Measurements from ENCODE around the gene STYK1.
"Not testable (repeated sequence)": the region's sequence is repeated elsewhere in the genome, so short reads cannot be mapped to it uniquely, and the experiment has no call there.

STYK1 gene

GRCh38 chr12:10667581-10667980 lies 6.3 kb downstream of the STYK1 start:
- DNase-seq (ENCODE audit: low read depth in 1 of 2, low spot score in 1 of 2), result no peak
- in situ Hi-C loops (cut with HindIII; ENCODE audit: low pct_unique_long_range_greater_than_20kb, low sequenced_read_pairs), result no loop called here
- no peak for TF ChIP-seq JUND (IDR thresholded peaks at IDR 0.05; ENCODE audit: low read depth)

GRCh38 chr12:10664499-10664898 lies 9.4 kb downstream of the STYK1 start:
- no peak for DNase-seq (ENCODE audit: low read depth in 1 of 2, low spot score in 1 of 2)
- TF ChIP-seq JUND (IDR thresholded peaks at IDR 0.05; ENCODE audit: low read depth), result no peak
- in situ Hi-C loops (cut with HindIII; ENCODE audit: low pct_unique_long_range_greater_than_20kb, low sequenced_read_pairs), result no loop called here

GRCh38 chr12:10663869-10664268 lies 10.0 kb downstream of the STYK1 start:
- in situ Hi-C loops (cut with HindIII; ENCODE audit: low pct_unique_long_range_greater_than_20kb, low sequenced_read_pairs), result no loop called here
- TF ChIP-seq JUND (IDR thresholded peaks at IDR 0.05; ENCODE audit: low read depth), result no peak
- DNase-seq (ENCODE audit: low read depth in 1 of 2, low spot score in 1 of 2), result peak in 1 of 2 experiments; percentile 43

GRCh38 chr12:10661338-10661737 lies 12.5 kb downstream of the STYK1 start:
- no peak for TF ChIP-seq JUND (IDR thresholded peaks at IDR 0.05; ENCODE audit: low read depth)
- peak in 1 of 2 experiments; percentile 40 for DNase-seq (ENCODE audit: low read depth in 1 of 2, low spot score in 1 of 2)
- in situ Hi-C loops (cut with HindIII; ENCODE audit: low pct_unique_long_range_greater_than_20kb, low sequenced_read_pairs), result no loop called here

GRCh38 chr12:10654003-10654402 lies 19.8 kb downstream of the STYK1 start:
- TF ChIP-seq JUND (IDR thresholded peaks at IDR 0.05; ENCODE audit: low read depth), result no peak
- in situ Hi-C loops (cut with HindIII; ENCODE audit: low pct_unique_long_range_greater_than_20kb, low sequenced_read_pairs), result no loop called here
- no peak for DNase-seq (ENCODE audit: low read depth in 1 of 2, low spot score in 1 of 2)

GRCh38 chr12:10652192-10652591 lies 21.7 kb downstream of the STYK1 start:
- in situ Hi-C loops (cut with HindIII; ENCODE audit: low pct_unique_long_range_greater_than_20kb, low sequenced_read_pairs), result no loop called here
- no peak for TF ChIP-seq JUND (IDR thresholded peaks at IDR 0.05; ENCODE audit: low read depth)

GRCh38 chr12:10646576-10646975 lies 27.3 kb downstream of the STYK1 start:
- DNase-seq (ENCODE audit: low read depth in 1 of 2, low spot score in 1 of 2); in situ Hi-C loops (cut with HindIII; ENCODE audit: low pct_unique_long_range_greater_than_20kb, low sequenced_read_pairs): not testable (repeated sequence)

More at GRCh38 chr12:10652192-10652591, 21.7 kb downstream of the STYK1 start:
- DNase-seq (ENCODE audit: low read depth in 1 of 2, low spot score in 1 of 2), result no peak

- in situ Hi-C loops (cut with HindIII; ENCODE audit: low pct_unique_long_range_greater_than_20kb, low sequenced_read_pairs), result no loop called here
- no peak for DNase-seq (ENCODE audit: low read depth in 1 of 2, low spot score in 1 of 2)
- TF ChIP-seq JUND (IDR thresholded peaks at IDR 0.05; ENCODE audit: low read depth), result no peak
These were observed 27.9 kb downstream of the STYK1 start for GRCh38 chr12:10645910-10646309.

- in situ Hi-C loops (cut with HindIII; ENCODE audit: low pct_unique_long_range_greater_than_20kb, low sequenced_read_pairs), result no loop called here
- no peak for TF ChIP-seq JUND (IDR thresholded peaks at IDR 0.05; ENCODE audit: low read depth)
- no peak for DNase-seq (ENCODE audit: low read depth in 1 of 2, low spot score in 1 of 2)
These were observed 31.9 kb downstream of the STYK1 start for GRCh38 chr12:10641735-10642500.

- in situ Hi-C loops (cut with HindIII; ENCODE audit: low pct_unique_long_range_greater_than_20kb, low sequenced_read_pairs), result no loop called here
- no peak for TF ChIP-seq JUND (IDR thresholded peaks at IDR 0.05; ENCODE audit: low read depth)
- no peak for DNase-seq (ENCODE audit: low read depth in 1 of 2, low spot score in 1 of 2)
These were observed 35.1 kb downstream of the STYK1 start for GRCh38 chr12:10638728-10639127.

- peak in 1 of 2 experiments; percentile 41 for DNase-seq (ENCODE audit: low read depth in 1 of 2, low spot score in 1 of 2)
- in situ Hi-C loops (cut with HindIII; ENCODE audit: low pct_unique_long_range_greater_than_20kb, low sequenced_read_pairs), result no loop called here
- TF ChIP-seq JUND (IDR thresholded peaks at IDR 0.05; ENCODE audit: low read depth), result no peak
These were observed 37.2 kb downstream of the STYK1 start for GRCh38 chr12:10636611-10637010.

GRCh38 chr12:10636124-10636523 lies 37.7 kb downstream of the STYK1 start:
- DNase-seq (ENCODE audit: low read depth in 1 of 2, low spot score in 1 of 2), result no peak
- in situ Hi-C loops (cut with HindIII; ENCODE audit: low pct_unique_long_range_greater_than_20kb, low sequenced_read_pairs), result no loop called here
- no peak for TF ChIP-seq JUND (IDR thresholded peaks at IDR 0.05; ENCODE audit: low read depth)

GRCh38 chr12:10635306-10635705 lies 38.5 kb downstream of the STYK1 start:
- DNase-seq (ENCODE audit: low read depth in 1 of 2, low spot score in 1 of 2), result no peak
- in situ Hi-C loops (cut with HindIII; ENCODE audit: low pct_unique_long_range_greater_than_20kb, low sequenced_read_pairs), result no loop called here
- no peak for TF ChIP-seq JUND (IDR thresholded peaks at IDR 0.05; ENCODE audit: low read depth)

GRCh38 chr12:10634427-10634826 lies 39.4 kb downstream of the STYK1 start:
- in situ Hi-C loops (cut with HindIII; ENCODE audit: low pct_unique_long_range_greater_than_20kb, low sequenced_read_pairs), result no loop called here
- DNase-seq (ENCODE audit: low read depth in 1 of 2, low spot score in 1 of 2), result no peak
- TF ChIP-seq JUND (IDR thresholded peaks at IDR 0.05; ENCODE audit: low read depth), result no peak
